BLaER1 (cell line): ENCODE results near the gene SAT2.
"Not testable (repeated sequence)": the region's sequence is repeated elsewhere in the genome, so short reads cannot be mapped to it uniquely, and the experiment has no call there.

Source experiments
- H3K27ac ChIP-seq: shearing (Covaris generic); formaldehyde crosslinking; 2 replicates; pipeline ENCODE4 v1.8.1; 2022
- H3K27me3 ChIP-seq: shearing (Covaris generic); formaldehyde crosslinking; 2 replicates; pipeline ENCODE4 v1.8.1; 2022
- H3K36me3 ChIP-seq: shearing (Covaris generic); formaldehyde crosslinking; 2 replicates; pipeline ENCODE4 v1.8.1; 2022
- H3K4me1 ChIP-seq: shearing (Covaris generic); formaldehyde crosslinking; 2 replicates; pipeline ENCODE4 v1.8.1; 2022
- H3K4me2 ChIP-seq: shearing (Covaris generic); formaldehyde crosslinking; 2 replicates; pipeline ENCODE4 v1.8.1; 2022
- H3K4me3 ChIP-seq: shearing (Covaris generic); formaldehyde crosslinking; 2 replicates; pipeline ENCODE4 v1.8.1; 2022
- H3K9ac ChIP-seq: shearing (Covaris generic); formaldehyde crosslinking; 2 replicates; pipeline ENCODE4 v1.8.1; 2022
- H3K9me3 ChIP-seq: shearing (Covaris generic); formaldehyde crosslinking; 2 replicates; pipeline ENCODE4 v1.8.1; 2022
- H4K20me1 ChIP-seq: shearing (Covaris generic); formaldehyde crosslinking; 2 replicates; pipeline ENCODE4 v1.8.1; 2022
- Cebpa-rat ChIP-seq: shearing (Covaris generic); IDR thresholded peaks from 2 replicates; pipeline ENCODE4 v1.8.1; 2022

Gene SAT2

GRCh38 chr17:7652388-7653356 lies 25.1 kb upstream of the SAT2 start:
- TF ChIP-seq Cebpa-rat, result no peak
- Histone ChIP-seq H3K9me3 (no peaks in the 10 kb centered on the region), H3K9ac (no peak overlapping the region), H3K4me1 (peaks cover 30% of the 10 kb centered on the region), H3K4me3 (no peak overlapping the region), H3K36me3 (no peaks in the 10 kb centered on the region), H3K27me3 (peaks cover 69% of the 10 kb centered on the region), H3K27ac (no peak overlapping the region), H4K20me1 (peaks cover 30% of the 10 kb centered on the region), H3K4me2 (no peak overlapping the region)

- Histone ChIP-seq H3K36me3 (no peaks in the 10 kb centered on the region), H3K27ac (no peak overlapping the region), H3K4me3 (peak overlapping the region; percentile 58), H3K4me1 (peaks cover 28% of the 10 kb centered on the region), H4K20me1 (peaks cover 30% of the 10 kb centered on the region), H3K9me3 (no peaks in the 10 kb centered on the region), H3K4me2 (peak overlapping the region; percentile 92), H3K9ac (no peak overlapping the region), H3K27me3 (peaks cover 69% of the 10 kb centered on the region)
- no peak for TF ChIP-seq Cebpa-rat
Measured at GRCh38 chr17:7651665-7652387, 24.2 kb upstream of the SAT2 start.

- Histone ChIP-seq H4K20me1 (peaks cover 30% of the 10 kb centered on the region), H3K9ac (no peak overlapping the region), H3K27ac (no peak overlapping the region), H3K9me3 (no peaks in the 10 kb centered on the region), H3K36me3 (no peaks in the 10 kb centered on the region), H3K4me2 (peak overlapping the region; percentile 92), H3K4me3 (peak overlapping the region; percentile 58), H3K27me3 (peaks cover 69% of the 10 kb centered on the region), H3K4me1 (peaks cover 28% of the 10 kb centered on the region)
- TF ChIP-seq Cebpa-rat, result no peak
Measured at GRCh38 chr17:7651097-7651664, 23.6 kb upstream of the SAT2 start.

- H3K4me3 ChIP-seq, result peak within 1 kb of the TSS; percentile 58
- peaks cover 30% of the 10 kb centered on the region for H4K20me1 ChIP-seq
- peak within 1 kb of the TSS; percentile 92 for H3K4me2 ChIP-seq
- no peak within 1 kb of the TSS for H3K9ac ChIP-seq
- no peaks in the 10 kb centered on the region for H3K36me3 ChIP-seq
- no peak for TF ChIP-seq Cebpa-rat
- peaks cover 27% of the 10 kb centered on the region for H3K4me1 ChIP-seq
- H3K9me3 ChIP-seq, result no peaks in the 10 kb centered on the region
- H3K27me3 ChIP-seq, result peaks cover 69% of the 10 kb centered on the region
- no peak within 1 kb of the TSS for H3K27ac ChIP-seq
Measured at GRCh38 chr17:7650509-7651096, 23.0 kb upstream of the SAT2 start, which contains the start of gene ATP1B2. Gene ATP1B2, plus strand, starts transcription at chr17:7650926. Its CDS starts 593 bp downstream, at chr17:7651519.

GRCh38 chr17:7647018-7647417 lies 19.4 kb upstream of the SAT2 start:
- H3K27me3 ChIP-seq, result peaks cover 35% of the 10 kb centered on the region
- no peak overlapping the region for H3K27ac ChIP-seq
- H3K9ac ChIP-seq, result no peak overlapping the region
- H3K4me1 ChIP-seq, result peaks cover 29% of the 10 kb centered on the region
- H4K20me1 ChIP-seq, result peaks cover 17% of the 10 kb centered on the region
- TF ChIP-seq Cebpa-rat, result no peak
- H3K4me2 ChIP-seq, result no peak overlapping the region
- H3K4me3 ChIP-seq, result no peak overlapping the region
- no peaks in the 10 kb centered on the region for H3K9me3 ChIP-seq
- no peaks in the 10 kb centered on the region for H3K36me3 ChIP-seq

- H3K4me2 ChIP-seq, result no peak overlapping the region
- H3K9ac ChIP-seq, result no peak overlapping the region
- no peaks in the 10 kb centered on the region for H3K36me3 ChIP-seq
- H3K27ac ChIP-seq, result no peak overlapping the region
- no peak overlapping the region for H3K4me3 ChIP-seq
- peaks cover 24% of the 10 kb centered on the region for H3K4me1 ChIP-seq
- no peaks in the 10 kb centered on the region for H3K9me3 ChIP-seq
- H3K27me3 ChIP-seq, result peaks cover 29% of the 10 kb centered on the region
- no peak for TF ChIP-seq Cebpa-rat
- peaks cover 11% of the 10 kb centered on the region for H4K20me1 ChIP-seq
Measured at GRCh38 chr17:7646457-7646856, 18.8 kb upstream of the SAT2 start.

- no peak overlapping the region for H3K4me3 ChIP-seq
- no peak for TF ChIP-seq Cebpa-rat
- no peak overlapping the region for H3K9ac ChIP-seq
- H3K27me3 ChIP-seq, result peaks cover 12% of the 10 kb centered on the region
- H3K4me1 ChIP-seq, result peaks cover 9% of the 10 kb centered on the region; the same call in 1 of the 2 replicates
- H3K36me3 ChIP-seq, result no peaks in the 10 kb centered on the region
- no peaks in the 10 kb centered on the region for H3K9me3 ChIP-seq
- peak overlapping the region; percentile 27 for H3K4me2 ChIP-seq
- no peaks in the 10 kb centered on the region for H4K20me1 ChIP-seq
- no peak overlapping the region for H3K27ac ChIP-seq
Measured at GRCh38 chr17:7644775-7645174, 17.2 kb upstream of the SAT2 start.

GRCh38 chr17:7641635-7642034 lies 14.0 kb upstream of the SAT2 start:
- not testable (repeated sequence) for H3K4me3 ChIP-seq, H3K9me3 ChIP-seq, H4K20me1 ChIP-seq, H3K4me2 ChIP-seq, H3K9ac ChIP-seq, H3K27me3 ChIP-seq, H3K36me3 ChIP-seq, H3K27ac ChIP-seq
- H3K4me1 ChIP-seq, result peaks cover 19% of the 10 kb centered on the region

- Histone ChIP-seq H3K4me3 (no peak overlapping the region), H3K9ac (no peak overlapping the region), H3K4me1 (peaks cover 19% of the 10 kb centered on the region), H3K4me2 (no peak overlapping the region), H3K27me3 (no peaks in the 10 kb centered on the region), H3K9me3 (no peaks in the 10 kb centered on the region), H3K36me3 (no peaks in the 10 kb centered on the region), H3K27ac (no peak overlapping the region), H4K20me1 (no peaks in the 10 kb centered on the region)
- TF ChIP-seq Cebpa-rat, result no peak
Measured at GRCh38 chr17:7640783-7641182, 13.2 kb upstream of the SAT2 start.
